ENCODE measurements around the gene ELMO1. TPM values are rescaled to one million over a fixed set of nuclear protein-coding genes. Genes with fewer than 3 reads are reported as not detected.

The ELMO1 gene
- total and polyA plus RNA-seq, 10 of the 15 experiments (the other 5 are each of a cell fraction or from before 2014, with no cell fraction given) = 22.6 to 85.9 (median 56.6) TPM

DNA sequence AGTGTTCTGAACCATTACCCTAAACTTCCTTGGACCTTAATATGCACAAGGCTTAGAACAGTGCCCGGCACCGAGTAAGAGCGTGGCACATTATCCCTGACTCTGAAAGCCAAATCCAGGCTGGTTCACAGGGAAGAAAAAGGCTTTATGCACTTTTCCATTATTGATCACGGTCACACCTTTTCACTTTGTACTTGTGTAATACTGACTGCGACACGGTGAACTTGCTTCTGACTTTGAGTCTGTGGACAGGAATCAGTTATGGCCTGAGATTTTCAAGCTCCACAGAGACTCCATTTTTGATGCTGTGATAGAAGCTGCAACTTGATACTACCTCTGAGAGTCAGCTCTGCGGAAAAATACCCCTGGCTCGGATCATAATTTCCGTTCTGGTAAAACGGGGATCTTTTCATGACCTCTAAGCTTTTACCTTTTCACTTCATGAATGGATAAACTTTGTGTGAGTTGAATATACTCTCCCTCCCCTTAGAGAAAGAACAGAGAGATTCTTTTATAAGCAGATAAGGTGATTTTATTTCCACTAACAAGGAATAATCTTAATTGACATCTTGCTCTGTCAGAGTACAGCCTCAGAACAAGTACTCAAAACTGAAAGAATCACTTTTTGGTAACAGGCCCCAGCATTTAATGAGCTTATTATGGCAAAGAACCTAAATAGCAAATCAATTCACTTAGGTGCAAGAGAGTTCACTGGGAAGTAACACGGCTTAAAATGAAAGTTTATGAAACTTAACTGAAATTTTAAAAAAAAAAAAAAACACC is 88.8 kb downstream of the ELMO1 start (continued):
- TF ChIP-seq, protein P1, sequence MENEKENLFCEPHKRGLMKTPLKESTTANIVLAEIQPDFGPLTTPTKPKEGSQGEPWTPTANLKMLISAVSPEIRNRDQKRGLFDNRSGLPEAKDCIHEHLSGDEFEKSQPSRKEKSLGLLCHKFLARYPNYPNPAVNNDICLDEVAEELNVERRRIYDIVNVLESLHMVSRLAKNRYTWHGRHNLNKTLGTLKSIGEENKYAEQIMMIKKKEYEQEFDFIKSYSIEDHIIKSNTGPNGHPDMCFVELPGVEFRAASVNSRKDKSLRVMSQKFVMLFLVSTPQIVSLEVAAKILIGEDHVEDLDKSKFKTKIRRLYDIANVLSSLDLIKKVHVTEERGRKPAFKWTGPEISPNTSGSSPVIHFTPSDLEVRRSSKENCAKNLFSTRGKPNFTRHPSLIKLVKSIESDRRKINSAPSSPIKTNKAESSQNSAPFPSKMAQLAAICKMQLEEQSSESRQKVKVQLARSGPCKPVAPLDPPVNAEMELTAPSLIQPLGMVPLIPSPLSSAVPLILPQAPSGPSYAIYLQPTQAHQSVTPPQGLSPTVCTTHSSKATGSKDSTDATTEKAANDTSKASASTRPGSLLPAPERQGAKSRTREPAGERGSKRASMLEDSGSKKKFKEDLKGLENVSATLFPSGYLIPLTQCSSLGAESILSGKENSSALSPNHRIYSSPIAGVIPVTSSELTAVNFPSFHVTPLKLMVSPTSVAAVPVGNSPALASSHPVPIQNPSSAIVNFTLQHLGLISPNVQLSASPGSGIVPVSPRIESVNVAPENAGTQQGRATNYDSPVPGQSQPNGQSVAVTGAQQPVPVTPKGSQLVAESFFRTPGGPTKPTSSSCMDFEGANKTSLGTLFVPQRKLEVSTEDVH (IDR thresholded peaks at IDR 0.05; ENCODE audit: low read depth, partially characterized antibody) = no peak

DNA sequence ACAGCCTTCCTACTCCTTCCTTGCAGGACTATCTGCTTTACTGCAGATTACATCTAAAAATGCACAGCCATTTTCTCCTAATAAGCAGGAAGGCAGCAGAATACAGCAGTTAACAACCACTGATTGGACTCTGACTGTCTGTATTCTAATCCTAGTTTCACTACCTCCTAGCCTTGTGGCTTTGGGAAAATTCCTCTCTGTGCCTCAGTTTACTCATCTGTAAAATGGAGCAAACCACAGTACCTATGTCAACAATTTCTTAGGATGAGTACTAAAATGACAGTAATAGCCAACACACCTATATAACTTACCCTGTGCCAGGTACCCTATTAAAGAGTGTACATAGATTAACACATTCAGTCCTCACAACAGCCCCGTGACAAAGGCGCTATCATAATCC is 89.5 kb downstream of the ELMO1 start:
- no peak overlapping the region for H3K4me3 ChIP-seq
- ChIA-PET CTCF (no interaction called here), SMC1A (ENCODE audit: uncharacterized antibody, unreplicated experiment) (no interaction called here), RAD21 (ENCODE audit: unreplicated experiment) (no interaction called here), POLR2A (no interaction called here)
- WGBS (ENCODE audit: insufficient coverage, insufficient replicate concordance, low lambda C conversion rate, missing lambda C conversion rate) = 91% methylated on average over 2 of the region's 2 CpGs
- H2AFZ ChIP-seq (ENCODE audit: control insufficient read depth, low read depth, low read length) = no peak overlapping the region
- no TSS peak for BruUV-seq (replicated peaks)
- DNase-seq (ENCODE audit: low read depth, low spot score) (no peak), ATAC-seq (no peak), FAIRE-seq (no peak)
- H3K4me2 ChIP-seq (ENCODE audit: control insufficient read depth, insufficient read depth) = no peak overlapping the region
- in situ Hi-C loops (cut with MboI) = loop anchor here (10.0 kb wide), 1 partner anchor 124 kb away; no protein-coding TSS in a partner anchor
- H3K36me3 ChIP-seq (ENCODE audit: control insufficient read depth in 2 of 2, insufficient read depth in 2 of 2, low read length in 1 of 2) = no peaks in the 10 kb centered on the region
- intact Hi-C loops (cut with micrococcal nuclease; ENCODE audit: unreplicated experiment) = loop anchor here (10.0 kb wide), 1 partner anchor 376 kb away; no protein-coding TSS in a partner anchor
- H3K4me1 ChIP-seq (ENCODE audit: control insufficient read depth, insufficient read depth, low read length) = peaks cover 4% of the 10 kb centered on the region
- H3K9me3 ChIP-seq (replicated peaks; ENCODE audit: control insufficient read depth, insufficient read depth, low read length) = no peaks in the 10 kb centered on the region
- H3K27me3 ChIP-seq (replicated peaks in 1 of 2; ENCODE audit: control insufficient read depth in 2 of 2, insufficient read depth in 2 of 2, low read length in 1 of 2) = no peaks in the 10 kb centered on the region
- no peak overlapping the region for H3K27ac ChIP-seq (ENCODE audit: control insufficient read depth, insufficient read depth)
- H3K79me2 ChIP-seq (ENCODE audit: control insufficient read depth, insufficient read depth, low read length) = no peaks in the 10 kb centered on the region
- H3K9ac ChIP-seq (ENCODE audit: control insufficient read depth, insufficient read depth, low read length) = no peak overlapping the region
- no peaks in the 10 kb centered on the region for H4K20me1 ChIP-seq (ENCODE audit: control insufficient read depth, insufficient read depth)
- TF ChIP-seq NFYA (IDR thresholded peaks at IDR 0.05; ENCODE audit: borderline replicate concordance, low read depth, low read length) = no peak
- TF ChIP-seq ZNF24 (IDR thresholded peaks at IDR 0.05) = no peak
- TF ChIP-seq ZNF207 (IDR thresholded peaks at IDR 0.05; ENCODE audit: borderline replicate concordance) = no peak
- no peak for TF ChIP-seq PAX5 (IDR thresholded peaks at IDR 0.05; ENCODE audit: borderline replicate concordance, low read depth, low read length)
- TF ChIP-seq GATAD2B (conservative IDR thresholded peaks at IDR 0.05; ENCODE audit: low read depth) = no peak
- TF ChIP-seq, protein P2, sequence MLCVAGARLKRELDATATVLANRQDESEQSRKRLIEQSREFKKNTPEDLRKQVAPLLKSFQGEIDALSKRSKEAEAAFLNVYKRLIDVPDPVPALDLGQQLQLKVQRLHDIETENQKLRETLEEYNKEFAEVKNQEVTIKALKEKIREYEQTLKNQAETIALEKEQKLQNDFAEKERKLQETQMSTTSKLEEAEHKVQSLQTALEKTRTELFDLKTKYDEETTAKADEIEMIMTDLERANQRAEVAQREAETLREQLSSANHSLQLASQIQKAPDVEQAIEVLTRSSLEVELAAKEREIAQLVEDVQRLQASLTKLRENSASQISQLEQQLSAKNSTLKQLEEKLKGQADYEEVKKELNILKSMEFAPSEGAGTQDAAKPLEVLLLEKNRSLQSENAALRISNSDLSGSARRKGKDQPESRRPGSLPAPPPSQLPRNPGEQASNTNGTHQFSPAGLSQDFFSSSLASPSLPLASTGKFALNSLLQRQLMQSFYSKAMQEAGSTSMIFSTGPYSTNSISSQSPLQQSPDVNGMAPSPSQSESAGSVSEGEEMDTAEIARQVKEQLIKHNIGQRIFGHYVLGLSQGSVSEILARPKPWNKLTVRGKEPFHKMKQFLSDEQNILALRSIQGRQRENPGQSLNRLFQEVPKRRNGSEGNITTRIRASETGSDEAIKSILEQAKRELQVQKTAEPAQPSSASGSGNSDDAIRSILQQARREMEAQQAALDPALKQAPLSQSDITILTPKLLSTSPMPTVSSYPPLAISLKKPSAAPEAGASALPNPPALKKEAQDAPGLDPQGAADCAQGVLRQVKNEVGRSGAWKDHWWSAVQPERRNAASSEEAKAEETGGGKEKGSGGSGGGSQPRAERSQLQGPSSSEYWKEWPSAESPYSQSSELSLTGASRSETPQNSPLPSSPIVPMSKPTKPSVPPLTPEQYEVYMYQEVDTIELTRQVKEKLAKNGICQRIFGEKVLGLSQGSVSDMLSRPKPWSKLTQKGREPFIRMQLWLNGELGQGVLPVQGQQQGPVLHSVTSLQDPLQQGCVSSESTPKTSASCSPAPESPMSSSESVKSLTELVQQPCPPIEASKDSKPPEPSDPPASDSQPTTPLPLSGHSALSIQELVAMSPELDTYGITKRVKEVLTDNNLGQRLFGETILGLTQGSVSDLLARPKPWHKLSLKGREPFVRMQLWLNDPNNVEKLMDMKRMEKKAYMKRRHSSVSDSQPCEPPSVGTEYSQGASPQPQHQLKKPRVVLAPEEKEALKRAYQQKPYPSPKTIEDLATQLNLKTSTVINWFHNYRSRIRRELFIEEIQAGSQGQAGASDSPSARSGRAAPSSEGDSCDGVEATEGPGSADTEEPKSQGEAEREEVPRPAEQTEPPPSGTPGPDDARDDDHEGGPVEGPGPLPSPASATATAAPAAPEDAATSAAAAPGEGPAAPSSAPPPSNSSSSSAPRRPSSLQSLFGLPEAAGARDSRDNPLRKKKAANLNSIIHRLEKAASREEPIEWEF (IDR thresholded peaks at IDR 0.05; ENCODE audit: insufficient replicate concordance, low read depth, low read length) = no peak
- TF ChIP-seq NBN (IDR thresholded peaks at IDR 0.05) = no peak
- no peak for TF ChIP-seq BCL3 (IDR thresholded peaks at IDR 0.05; ENCODE audit: borderline replicate concordance, insufficient read depth, low read depth, low read length, poor library complexity, severe bottlenecking)

All from GM12878 (cell line).